Measurements from ENCODE around the gene KRT85.

Gene KRT85

GRCh38 chr12:52401926-52402325, 34.6 kb upstream of the KRT85 start:
- no peak for TF ChIP-seq CTCF (IDR thresholded peaks at IDR 0.05)
- no peak overlapping the region for H3K4me3 ChIP-seq (ENCODE audit: low read depth, low read length)
- H3K27me3 ChIP-seq (ENCODE audit: control insufficient read depth, insufficient read depth, low read length) = no peaks in the 10 kb centered on the region
- no peak overlapping the region for H3K4me2 ChIP-seq (ENCODE audit: low read length)
- no peaks in the 10 kb centered on the region for H3K4me1 ChIP-seq
- H3K9ac ChIP-seq = no peak overlapping the region
- no peaks in the 10 kb centered on the region for H3K36me3 ChIP-seq (ENCODE audit: control insufficient read depth, insufficient read depth, low read length)
- no peaks in the 10 kb centered on the region for H3K9me3 ChIP-seq (ENCODE audit: control insufficient read depth, low read length)
- no peak overlapping the region for H2AFZ ChIP-seq
- no peak overlapping the region for H3K27ac ChIP-seq
- no peaks in the 10 kb centered on the region for H3K79me2 ChIP-seq

DNA sequence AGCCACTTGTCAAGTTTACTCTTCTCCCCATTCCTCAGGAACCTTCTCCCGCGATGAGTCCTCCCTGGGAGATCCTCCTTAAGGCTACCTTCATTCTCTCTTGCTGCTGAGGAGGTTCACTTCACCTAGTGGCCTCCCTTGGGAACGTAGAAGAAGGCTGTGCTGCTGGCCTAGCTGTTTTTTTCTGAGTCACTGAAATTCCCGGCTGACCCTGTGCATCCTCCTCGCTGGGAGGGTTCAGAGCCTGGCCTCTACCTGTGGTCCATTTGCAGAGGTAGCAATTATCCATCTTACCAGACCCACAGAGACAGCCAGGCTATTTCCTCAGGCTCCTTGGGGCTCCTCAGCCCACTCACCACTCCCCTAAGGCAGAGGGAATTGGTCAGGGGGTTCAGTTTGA, 34.2 kb upstream of the KRT85 start:
- H3K9ac ChIP-seq = no peak overlapping the region
- H3K4me3 ChIP-seq (ENCODE audit: low read depth, low read length) = no peak overlapping the region
- no peaks in the 10 kb centered on the region for H3K79me2 ChIP-seq
- H3K27ac ChIP-seq = no peak overlapping the region
- no peak overlapping the region for H3K4me2 ChIP-seq (ENCODE audit: low read length)
- H3K27me3 ChIP-seq (ENCODE audit: control insufficient read depth, insufficient read depth, low read length) = no peaks in the 10 kb centered on the region
- H2AFZ ChIP-seq = no peak overlapping the region
- H3K4me1 ChIP-seq = no peaks in the 10 kb centered on the region
- H3K9me3 ChIP-seq (ENCODE audit: control insufficient read depth, low read length) = no peaks in the 10 kb centered on the region
- no peaks in the 10 kb centered on the region for H3K36me3 ChIP-seq (ENCODE audit: control insufficient read depth, insufficient read depth, low read length)
- TF ChIP-seq CTCF (IDR thresholded peaks at IDR 0.05) = no peak

- H3K9me3 ChIP-seq (ENCODE audit: control insufficient read depth, low read length) = no peaks in the 10 kb centered on the region
- H2AFZ ChIP-seq = no peak overlapping the region
- H3K4me1 ChIP-seq = no peaks in the 10 kb centered on the region
- H3K4me3 ChIP-seq (ENCODE audit: low read depth, low read length) = no peak overlapping the region
- no peak overlapping the region for H3K27ac ChIP-seq
- H3K79me2 ChIP-seq = no peaks in the 10 kb centered on the region
- H3K9ac ChIP-seq = no peak overlapping the region
- no peaks in the 10 kb centered on the region for H3K36me3 ChIP-seq (ENCODE audit: control insufficient read depth, insufficient read depth, low read length)
- H3K27me3 ChIP-seq (ENCODE audit: control insufficient read depth, insufficient read depth, low read length) = no peaks in the 10 kb centered on the region
- no peak overlapping the region for H3K4me2 ChIP-seq (ENCODE audit: low read length)
- no peak for TF ChIP-seq CTCF (IDR thresholded peaks at IDR 0.05)
Measured at GRCh38 chr12:52400906-52401305, 33.6 kb upstream of the KRT85 start.

DNA sequence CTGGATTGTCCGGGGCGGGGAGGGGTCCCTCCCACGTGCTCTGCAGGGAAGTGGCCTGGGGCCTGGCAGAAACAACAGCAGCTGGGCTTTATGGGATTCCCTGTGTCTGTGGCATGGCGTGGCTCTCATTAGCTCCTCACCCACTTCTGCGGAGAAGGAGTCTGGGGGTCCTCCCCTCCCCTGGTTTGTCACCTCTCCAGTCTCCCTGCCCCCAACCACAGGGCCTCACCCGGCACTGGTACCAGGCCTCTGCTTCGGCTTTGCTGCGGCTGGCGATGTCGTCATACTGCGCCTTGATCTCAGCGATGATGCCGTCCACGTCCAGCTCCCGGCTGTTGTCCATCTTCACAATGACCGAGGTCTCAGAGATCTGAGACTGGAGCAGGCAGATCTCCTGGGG, 32.5 kb upstream of the KRT85 start:
- H3K9ac ChIP-seq = no peak overlapping the region
- no peak for TF ChIP-seq CTCF (IDR thresholded peaks at IDR 0.05)
- no peak overlapping the region for H2AFZ ChIP-seq
- H3K36me3 ChIP-seq (ENCODE audit: control insufficient read depth, insufficient read depth, low read length) = no peaks in the 10 kb centered on the region
- H3K4me1 ChIP-seq = no peaks in the 10 kb centered on the region
- no peak overlapping the region for H3K4me3 ChIP-seq (ENCODE audit: low read depth, low read length)
- no peak overlapping the region for H3K4me2 ChIP-seq (ENCODE audit: low read length)
- no peaks in the 10 kb centered on the region for H3K27me3 ChIP-seq (ENCODE audit: control insufficient read depth, insufficient read depth, low read length)
- H3K27ac ChIP-seq = no peak overlapping the region
- H3K9me3 ChIP-seq (ENCODE audit: control insufficient read depth, low read length) = no peaks in the 10 kb centered on the region
- no peaks in the 10 kb centered on the region for H3K79me2 ChIP-seq

GRCh38 chr12:52398176-52398575, 30.9 kb upstream of the KRT85 start:
- no peak overlapping the region for H2AFZ ChIP-seq

More at GRCh38 chr12:52398176-52398575, 30.9 kb upstream of the KRT85 start:
- Histone ChIP-seq H3K4me3 (ENCODE audit: low read depth, low read length) (no peak overlapping the region), H3K36me3 (ENCODE audit: control insufficient read depth, insufficient read depth, low read length) (no peaks in the 10 kb centered on the region), H3K4me1 (no peaks in the 10 kb centered on the region), H3K4me2 (ENCODE audit: low read length) (no peak overlapping the region), H3K79me2 (no peaks in the 10 kb centered on the region), H3K9me3 (ENCODE audit: control insufficient read depth, low read length) (no peaks in the 10 kb centered on the region), H3K27me3 (ENCODE audit: control insufficient read depth, insufficient read depth, low read length) (no peaks in the 10 kb centered on the region), H3K9ac (no peak overlapping the region), H3K27ac (no peak overlapping the region)
- TF ChIP-seq CTCF (IDR thresholded peaks at IDR 0.05) = no peak
